ENCODE measurements around the gene E2F1.
A peak's percentile ranks its signal among the peaks of the same experiment; 100 is the strongest.

E2F1 gene

DNA sequence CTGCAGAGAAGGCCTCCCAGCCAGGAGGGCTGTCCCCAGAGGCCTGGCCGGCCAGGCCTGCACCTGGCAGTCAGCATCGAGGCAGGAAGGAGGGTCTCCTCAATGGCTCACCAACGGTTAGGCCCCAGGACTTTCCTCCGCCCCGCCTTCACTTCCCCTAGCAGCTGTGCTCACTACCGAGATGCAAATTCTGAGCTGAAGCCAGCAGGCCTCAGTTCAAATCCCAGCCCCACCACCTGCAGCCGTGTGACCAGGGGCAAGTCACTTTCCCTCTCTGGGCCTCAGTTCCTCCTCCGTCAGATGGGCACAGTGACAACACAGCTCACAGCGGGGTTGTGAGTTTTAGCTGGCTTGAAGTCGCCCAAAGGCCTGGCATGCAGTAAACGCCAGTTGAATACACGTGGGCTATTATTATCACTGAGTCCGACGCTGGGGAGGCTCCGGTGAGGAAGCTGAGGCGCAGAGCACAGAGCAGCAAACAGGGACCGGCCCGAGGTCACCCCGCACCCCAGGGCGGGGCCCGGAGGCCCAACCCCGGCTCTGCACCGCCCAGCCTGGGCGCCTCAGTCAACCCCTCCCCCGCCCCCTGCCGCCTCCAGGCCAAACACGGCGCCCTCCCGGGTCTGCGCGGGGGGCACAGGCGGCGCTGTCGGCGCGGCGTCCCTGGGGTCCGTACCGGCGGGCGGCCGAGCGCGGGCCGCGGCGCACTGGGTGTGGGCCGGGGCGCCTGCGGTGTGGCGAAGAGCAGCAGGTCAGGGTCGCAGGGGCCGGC, 671 bp downstream of the E2F1 start:
- peak; percentile 68 for DNase-seq

DNA sequence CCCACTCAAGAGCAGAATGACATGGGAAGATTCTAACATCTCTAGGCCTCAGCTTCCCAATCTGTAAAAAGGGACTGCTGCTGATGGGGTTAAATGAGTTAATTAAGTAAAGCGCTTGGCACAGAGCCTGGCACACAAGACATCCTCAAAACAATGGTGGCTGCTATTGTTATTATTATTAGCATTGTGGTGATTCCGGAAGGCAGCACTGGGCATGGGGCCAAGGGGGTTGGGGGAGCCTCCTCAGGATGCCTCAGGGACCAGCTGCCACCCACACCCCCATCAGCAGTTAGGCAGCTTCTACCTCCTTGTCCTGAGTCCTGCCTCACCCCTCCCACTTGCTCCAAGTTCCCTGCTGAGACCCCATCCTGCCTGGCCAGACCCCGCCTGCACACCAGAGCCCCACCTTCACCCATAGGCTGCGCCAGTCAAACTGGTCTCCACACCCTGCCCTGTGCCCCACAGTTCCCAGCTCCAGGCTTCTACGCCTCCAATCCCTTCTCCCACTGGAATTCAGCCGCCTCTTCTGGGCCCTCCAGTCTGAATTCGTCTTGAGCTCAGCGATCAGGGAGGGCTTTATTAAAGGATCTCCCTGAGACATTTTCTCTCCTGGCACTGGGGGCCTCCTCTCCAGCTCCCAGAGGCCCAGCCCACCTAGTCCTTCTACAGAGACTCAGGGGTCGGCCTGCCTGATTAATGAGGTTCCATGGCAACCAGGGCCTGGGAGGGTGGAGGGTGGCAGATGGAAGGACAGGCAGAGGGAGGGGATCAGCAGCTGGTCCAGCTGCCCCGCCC, 1.5 kb downstream of the E2F1 start:
- no peak for DNase-seq

DNA sequence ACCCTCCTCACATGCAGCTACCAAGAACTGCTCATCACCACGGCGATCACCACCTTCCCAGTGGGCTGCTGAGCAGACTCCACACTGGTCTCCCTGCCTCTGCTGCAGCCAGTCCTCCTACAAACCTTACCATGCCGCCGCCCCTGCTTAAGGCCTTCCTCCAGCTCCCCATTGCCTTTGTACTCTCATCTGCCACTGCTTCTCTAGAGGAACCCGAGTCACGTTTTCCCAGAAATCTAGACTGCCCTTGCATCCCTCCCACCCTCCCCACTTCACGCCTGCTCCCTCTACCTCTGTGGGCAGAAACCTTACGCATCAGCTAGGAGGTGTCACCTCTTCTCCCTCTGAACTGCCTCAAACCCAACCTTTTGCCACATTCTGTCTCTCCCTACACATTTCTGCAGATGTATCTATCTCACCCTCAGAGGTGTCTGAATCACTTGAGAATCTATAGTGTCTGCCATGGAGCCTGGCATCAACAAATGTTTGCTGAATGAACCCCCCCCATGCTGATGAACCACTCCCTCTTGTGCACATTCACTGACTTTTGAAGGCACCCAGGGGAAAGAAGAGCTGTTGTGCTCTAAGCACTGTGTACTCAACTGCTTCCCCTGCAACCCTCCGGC, 4.3 kb downstream of the E2F1 start:
- DNase-seq = peak; percentile 25

DNA sequence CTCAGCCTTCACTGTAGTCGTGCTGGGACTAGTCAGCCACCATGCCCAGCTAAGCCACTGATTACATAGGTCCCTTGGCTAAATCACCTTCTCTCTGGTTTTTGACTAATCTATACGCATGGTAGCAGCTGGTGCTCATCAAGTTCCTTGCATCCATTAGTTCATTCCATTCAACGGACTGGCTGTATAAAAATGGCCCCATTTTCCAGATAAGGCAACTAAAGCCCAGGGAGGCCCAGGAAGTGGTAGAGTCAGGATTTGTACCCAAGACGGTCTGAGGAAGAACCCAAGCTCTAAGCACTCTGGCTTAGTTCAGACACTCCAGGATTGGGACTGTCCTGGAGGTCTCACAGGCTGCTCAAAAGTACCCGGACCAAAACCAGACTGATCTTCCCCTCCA, 4.9 kb downstream of the E2F1 start:
- no peak for DNase-seq

DNA sequence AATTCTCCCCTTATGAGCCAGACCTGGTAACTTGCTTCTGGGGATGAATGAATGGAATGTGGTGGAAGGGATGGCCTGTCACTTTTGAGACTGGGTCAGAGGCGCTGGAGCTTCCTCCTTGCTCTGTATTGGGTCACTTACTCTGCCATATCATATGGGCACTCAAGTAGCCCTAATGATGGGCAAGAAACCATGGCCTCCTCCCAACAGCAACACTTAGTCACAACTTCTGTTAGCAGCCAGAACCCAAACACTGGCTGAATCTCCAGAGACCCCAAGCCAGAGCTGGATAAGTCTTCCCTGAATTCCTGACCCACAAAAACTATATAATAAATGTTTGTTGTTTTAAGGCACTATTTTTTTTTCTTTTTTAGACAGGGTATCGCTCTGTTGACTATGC, 5.5 kb downstream of the E2F1 start:
- DNase-seq = no peak

DNA sequence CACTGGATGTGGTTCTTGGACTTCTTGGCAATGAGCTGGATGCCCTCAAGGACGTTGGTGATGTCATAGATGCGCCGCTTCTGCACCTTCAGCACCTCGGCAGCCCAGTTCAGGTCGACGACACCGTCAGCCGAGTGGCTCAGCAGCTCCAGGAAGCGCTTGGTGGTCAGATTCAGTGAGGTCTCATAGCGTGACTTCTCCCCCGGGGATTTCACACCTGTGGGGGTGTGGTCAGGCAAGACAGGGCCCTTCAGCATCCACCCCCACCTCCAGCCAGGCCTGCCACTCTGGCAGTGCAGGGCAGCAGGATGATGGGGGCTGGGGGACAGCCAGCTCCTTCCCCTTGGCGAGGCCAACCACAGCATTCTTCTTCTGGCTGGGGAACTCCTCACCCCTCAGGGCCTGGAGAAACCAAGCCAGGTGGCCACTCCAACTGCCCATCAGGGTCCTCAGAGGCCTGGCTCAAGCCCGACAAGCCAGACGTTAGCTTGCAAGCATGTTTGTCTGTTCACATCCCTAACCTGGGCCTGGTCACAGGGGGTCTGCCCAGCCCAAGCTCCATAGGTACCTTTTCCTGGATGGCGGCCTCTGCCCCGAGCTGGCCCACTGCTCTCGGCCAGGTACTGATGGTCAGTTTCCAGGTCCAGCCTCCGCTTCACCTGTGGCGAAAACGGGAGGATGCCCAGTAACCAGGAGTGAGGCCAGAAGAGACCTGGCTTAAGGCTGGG, 6.3 kb downstream of the E2F1 start:
- peak; percentile 66 for DNase-seq

DNA sequence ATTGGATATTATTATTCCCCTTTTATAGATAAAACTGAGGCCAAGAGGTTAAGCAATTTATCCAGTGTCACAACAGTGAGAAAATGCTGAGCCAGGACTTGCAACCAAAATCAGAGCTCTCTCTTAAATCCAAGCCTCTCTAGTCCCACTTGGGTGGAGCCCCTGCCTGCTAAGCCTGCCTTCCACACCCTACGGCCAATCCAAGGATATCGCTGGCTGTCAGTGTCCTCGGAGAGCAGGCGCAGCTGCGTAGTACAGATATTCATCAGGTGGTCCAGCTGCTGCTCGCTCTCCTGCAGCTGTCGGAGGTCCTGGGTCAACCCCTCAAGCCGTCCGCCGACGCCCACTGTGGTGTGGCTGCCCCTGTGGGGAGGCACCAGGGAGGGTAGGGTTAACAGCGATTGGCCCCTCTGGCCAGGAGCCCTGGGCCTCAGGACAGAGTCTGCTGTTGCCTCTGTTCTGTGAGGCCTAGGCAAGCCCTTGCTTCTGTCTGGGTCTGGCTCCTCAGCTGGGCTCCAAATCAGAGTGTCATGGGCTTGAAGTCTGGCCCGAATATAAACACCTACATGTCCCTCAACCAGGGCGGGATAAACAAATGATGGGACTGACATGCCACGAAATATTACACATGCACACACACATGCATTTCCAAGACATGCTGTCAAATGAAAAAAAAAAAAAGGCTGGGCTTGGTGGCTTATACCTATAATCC, 8.0 kb downstream of the E2F1 start:
- DNase-seq = no peak

DNA sequence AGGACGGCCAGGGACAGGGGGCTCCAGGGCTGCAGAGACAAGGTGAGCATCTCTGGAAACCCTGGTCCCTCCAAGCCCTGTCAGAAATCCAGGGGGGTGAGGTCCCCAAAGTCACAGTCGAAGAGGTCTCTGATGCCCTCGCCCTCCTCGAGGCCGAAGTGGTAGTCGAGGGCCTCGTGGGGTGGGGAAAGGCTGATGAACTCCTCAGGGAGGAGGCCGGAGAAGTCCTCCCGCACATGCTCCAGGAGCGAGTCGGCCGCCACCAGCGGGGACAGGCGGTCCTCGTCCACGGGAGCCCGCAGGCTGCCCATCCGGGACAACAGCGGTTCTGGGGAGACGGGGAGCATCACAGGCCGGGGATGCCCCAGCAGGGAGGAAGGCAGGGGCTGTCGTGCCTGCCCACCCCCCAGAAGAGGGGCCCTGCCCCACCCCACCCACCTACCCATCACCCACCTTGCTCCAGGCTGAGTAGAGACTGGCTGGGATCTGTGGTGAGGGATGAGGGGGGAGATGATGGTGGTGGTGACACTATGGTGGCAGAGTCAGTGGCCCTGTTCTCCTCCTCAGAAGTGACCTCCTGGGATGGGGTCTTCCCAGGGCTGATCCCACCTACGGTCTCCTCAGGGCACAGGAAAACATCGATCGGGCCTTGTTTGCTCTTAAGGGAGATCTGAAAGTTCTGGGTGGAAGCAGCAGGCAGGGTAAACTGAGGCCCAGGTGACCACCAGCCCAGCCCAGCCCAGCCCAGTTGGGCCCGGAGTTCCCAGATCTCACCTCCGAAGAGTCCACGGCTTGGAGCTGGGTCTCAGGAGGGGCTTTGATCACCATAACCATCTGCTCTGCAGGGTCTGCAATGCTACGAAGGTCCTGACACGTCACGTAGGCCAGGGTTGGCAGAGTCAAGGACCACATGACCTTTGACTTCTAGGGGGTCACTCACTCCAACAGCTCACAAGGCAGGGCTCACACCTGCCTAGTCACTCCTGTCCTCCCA, 9.2 kb downstream of the E2F1 start:
- DNase-seq = no peak

DNA sequence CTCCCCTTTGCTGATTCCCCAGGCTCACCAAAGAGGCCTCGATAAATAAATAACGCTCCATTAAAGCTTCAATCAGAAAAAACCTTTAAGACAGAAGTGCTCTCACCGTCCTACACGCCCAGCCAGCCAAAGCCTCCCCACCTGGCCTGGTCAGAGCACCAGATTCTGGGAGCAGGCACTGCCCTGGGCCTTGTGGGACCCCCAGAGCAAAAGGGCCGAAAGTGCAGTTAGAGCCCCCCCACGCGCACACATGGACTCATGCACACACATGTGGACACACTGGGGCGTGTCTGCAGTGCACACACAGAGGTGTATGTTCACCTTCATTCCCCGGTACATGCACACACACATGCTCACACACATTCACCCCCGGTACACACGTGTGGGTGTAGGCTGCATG, 10.1 kb downstream of the E2F1 start:
- no peak for DNase-seq

DNA sequence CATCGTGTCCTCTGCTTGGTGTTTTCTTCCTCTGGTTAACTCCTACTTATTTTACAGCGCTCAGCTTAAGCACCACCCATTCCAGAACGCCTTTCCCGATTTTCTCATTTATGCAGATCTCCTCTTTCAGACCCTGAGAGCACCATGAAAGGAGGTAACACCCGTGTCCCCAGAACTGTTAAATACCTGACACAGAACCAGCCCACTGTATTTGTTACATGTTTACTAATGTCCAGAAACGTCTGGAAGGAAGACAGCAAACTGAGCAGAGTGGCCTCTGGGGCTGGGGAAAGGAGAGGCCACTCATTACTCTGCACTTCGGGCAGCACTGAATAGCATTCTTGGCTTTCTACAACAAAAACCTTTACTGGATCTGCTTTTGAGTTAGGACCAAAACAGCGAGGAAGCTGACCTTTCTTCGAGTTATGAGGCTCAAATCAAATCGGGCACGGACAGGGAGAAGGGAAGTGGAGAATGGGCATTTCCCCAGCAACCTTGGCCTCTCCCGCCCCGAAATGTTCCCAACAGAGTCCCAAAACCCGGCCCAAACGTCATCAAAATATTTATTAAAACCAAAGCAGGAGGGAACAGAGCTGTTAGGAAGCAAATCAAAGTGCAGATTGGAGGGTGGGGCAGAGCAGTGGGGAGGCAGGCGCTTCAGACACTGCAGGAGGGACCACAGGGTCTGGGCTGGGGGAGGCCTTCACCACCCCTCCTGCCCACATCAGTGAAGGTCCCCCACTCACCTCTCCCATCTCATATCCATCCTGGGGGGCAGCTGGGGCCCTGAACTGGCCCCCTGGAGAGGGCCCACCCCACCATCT, 10.8 kb downstream of the E2F1 start:
- no peak for DNase-seq

DNA sequence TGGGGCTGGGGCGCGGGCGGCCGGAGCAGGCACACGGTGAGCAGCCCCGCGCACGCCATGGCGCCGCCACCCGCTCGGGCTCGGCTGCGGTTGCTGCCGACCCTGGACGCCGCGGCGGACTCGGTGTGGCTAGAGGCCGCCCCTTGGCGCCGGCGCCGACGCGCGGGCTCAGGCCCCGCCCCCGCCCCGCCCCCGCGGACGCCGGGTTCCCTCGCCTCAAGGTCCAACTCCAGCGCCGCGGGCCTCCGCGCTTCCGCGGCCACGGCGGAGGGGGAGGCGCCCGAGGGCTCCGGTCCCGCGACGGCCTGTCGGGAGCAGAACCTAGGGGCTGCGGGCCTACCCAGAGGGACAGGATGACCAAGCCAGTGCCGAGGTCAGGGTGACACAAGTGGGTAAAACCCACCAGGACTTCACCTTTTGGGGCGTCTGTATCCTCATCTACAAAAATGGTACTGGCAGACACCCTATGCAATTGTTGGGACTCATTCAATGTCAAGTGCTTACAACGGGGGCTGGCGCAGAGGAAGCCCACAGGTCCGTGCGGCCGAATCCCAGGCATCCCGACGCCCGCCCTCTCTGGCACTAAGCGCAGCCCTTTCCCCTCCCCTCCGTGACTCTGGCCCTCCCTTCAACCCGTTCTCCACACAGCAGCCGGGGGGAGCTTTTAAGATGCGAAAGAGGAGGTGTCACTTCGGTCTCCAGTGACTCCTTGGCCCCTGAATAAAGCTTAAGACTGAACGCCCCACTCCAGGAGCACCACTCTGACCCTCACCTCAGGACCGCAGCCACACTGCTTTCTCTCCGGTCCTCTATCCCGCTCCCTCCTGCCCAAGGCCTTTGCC, 11.7 kb downstream of the E2F1 start, which contains the start of gene NECAB3:
Gene NECAB3 (minus strand): TSS at position 135 of the 842 bp plus-strand sequence. CDS start 76 bp downstream, at position 59.
- peak; percentile 57 for DNase-seq

DNA sequence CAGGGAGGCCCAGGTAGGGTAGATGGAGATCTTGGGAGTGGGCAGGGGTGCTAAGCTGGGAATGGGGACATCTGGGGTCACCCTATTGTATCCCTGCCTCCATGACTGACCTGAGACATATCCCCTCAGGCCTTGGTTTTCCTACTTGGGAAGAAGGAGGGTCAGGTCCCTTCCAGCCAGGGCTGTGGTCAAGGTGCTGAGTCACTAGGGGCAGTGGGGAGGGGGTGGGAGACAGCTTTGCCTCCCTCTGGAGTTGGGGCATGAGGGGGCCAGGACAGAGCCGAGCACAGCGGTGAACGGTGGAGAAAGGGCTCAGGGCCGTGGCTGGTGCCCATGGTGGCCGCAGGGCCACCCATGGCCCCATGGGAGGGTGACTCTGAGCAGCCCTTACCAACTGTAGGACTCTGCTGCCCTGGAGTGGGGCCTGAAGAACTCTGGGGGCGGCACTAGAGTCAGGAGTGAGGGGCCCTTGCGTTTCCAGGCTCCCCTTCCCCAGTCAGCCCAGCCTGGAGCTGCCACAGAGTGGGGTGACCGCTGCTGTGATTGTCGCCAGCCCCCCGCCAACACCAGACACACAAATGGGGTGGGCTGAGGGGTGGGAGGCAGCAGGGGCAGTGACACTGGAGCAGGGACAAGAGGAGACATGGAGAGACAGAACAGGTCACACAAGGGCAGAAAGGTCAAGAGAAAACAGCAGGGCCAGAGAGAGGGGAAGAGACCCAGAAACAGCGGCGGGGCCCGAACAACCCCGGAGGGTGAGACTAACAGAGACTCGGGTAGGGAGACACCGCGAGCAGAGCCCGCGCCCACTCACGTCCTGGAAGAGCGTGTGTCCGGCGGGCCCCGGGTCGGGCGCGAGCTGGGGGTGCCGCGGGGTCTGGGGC, 12.5 kb downstream of the E2F1 start:
- no peak for DNase-seq

DNA sequence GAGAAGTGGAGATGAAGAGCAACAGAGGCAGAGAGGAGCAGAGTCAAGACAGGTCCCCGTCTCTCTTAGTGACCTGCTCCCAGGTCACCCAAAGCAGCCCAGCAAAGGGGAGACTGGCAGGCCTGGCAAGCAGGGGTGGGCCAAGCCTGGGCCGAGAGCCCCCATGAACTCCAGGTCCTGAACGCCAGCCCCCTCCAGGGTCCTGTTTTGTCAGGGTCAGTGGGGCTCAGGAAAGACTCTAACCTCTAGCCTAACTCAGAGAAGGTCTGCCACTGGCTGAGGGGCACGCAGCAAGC, 13.1 kb downstream of the E2F1 start:
- no peak for DNase-seq

DNA sequence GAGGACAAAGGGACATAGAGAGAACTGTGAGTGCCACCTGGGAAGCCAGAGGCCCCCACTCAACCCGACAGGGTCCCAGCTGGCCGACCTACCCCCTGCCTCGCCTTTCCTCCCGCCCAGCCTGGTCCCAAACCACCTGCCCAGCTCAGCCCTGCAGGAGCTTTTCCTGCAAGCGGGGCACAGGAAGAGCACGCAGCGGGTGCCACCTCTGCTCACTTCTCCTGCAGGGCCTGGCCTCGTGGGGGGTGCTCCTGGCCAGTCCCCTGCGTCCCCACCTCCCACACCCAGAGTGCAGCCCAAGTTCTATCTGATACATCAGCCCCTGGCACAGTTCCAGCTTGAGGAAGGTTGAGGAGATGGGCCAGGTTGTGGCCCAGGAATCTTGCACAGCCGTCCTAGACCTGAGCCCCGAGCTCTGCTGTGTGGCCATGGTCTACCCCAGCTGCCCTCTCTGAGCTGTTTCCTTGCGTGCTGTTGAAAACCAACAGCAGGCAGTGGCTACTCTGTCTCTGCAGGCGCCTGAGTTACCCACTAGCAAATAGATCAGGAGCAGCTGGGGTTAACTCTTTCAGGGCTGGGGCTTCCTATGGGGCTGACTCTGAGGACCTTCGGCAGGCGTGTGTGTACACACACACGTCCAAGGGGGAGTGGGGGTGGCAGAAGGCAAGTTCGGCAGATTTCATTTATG, 13.6 kb downstream of the E2F1 start:
- no peak for DNase-seq

DNA sequence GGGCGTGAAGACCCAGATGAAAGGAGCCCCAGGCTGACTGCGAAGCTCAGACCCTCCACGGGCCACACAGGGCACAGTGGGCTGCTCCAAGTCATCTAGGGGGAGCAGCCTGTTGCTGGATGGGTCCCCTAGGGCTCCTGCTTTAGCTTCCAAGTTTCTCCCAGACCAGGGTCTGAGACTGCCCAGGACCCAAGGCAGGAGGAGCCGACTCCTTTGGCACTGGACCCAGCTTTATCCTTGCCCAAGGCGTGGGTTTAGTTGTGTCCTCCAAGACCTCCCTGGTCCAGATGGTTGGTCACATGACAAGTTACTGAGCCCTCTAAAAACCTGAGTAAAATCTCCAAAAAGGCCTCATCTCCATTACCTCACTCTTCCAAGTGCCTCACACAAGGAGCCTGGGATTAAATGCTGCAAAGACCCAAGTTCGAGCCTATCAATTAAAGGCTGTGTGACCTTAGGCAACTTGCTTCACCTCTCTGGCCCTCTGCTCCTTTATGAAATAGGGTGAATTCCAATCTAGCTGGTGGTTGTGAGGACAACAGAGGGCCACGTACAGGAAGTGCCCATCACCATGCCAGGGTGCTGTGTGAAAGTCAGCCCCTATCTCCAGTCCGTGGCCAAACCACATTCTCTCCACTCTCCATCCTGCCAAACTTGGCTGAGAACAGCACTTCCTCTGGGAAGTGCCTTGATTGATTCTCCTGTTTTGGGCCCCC, 14.5 kb downstream of the E2F1 start:
- DNase-seq = no peak

DNA sequence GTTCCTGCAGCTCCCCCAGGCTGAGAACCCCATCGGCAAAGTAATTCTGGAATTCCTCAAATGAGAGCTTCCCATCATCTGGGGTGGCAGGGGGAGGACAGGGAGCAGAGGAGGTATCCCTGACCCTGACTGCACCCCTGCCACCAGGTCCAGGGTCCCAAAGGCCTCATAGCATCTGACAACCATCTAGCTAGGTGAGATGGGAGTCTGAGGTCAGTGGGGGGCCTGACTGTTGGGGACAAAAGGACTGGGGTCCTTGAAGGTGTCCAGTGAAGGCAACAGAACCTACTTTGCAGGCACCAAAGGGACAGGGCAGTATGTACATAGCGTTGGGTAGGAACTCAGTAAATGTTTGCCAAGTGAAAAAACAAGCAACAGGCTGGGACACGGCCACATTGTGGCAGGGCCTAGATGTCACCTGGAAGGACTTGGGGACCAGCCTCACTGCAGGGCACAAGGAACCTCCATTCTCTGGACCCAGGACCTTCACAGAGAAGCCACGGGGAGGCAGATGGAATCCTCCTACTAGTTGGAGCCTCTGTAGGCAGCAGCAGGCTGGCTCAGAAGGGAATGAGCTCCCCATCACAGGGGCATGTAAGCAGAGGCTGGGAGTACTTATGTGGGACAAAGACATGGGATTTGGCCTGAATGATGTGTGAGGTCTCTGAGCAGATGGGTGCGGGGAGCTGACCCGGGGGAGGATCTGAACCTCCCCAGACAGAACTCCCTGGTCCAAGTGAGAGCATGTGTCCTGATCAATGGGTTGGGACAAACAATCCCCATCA, 15.3 kb downstream of the E2F1 start:
- no peak for DNase-seq

Measured in NK-92 treated with Interleukin-12 subunit alpha and Interleukin-12 subunit beta, amount 100 ng/mL, for 24 hours (cell line).